Calu3 (cell line): ENCODE measurements around the gene JDP2. TPM values are rescaled to one million over a fixed set of nuclear protein-coding genes. Genes with fewer than 3 reads are reported as not detected.

Experiments
- BruUV-seq: library from RNA; stranded (reverse); fragments of 400-500 nt; replicated peaks from 2 replicates; lab custom pipeline; 2021; lab: Mats Ljungman, UMichigan
- CTCF ChIA-PET: fragments of 300-600 bp; sonication (Branson Sonifier 250); formaldehyde crosslinking; loops from one replicate; lab custom pipeline; 2022; ENCODE audit warnings: antibody characterized with exemption; lab: Charles Lee
- DNase-seq: peaks from one replicate; pipeline ENCODE4 v3.0.0; 2022
- H3K27ac Mint-ChIP-seq: one replicate; pipeline ENCODE4 v1.8.0; 2022; ENCODE audit warnings: mixed read lengths; ENCODE audit not compliant: unreplicated experiment
- H3K27me3 Mint-ChIP-seq: one replicate; pipeline ENCODE4 v1.8.0; 2022; ENCODE audit warnings: mixed read lengths; ENCODE audit not compliant: unreplicated experiment
- H3K36me3 Mint-ChIP-seq: one replicate; pipeline ENCODE4 v1.8.0; 2022; ENCODE audit warnings: mild to moderate bottlenecking, moderate library complexity, mixed read lengths; ENCODE audit not compliant: insufficient read depth, unreplicated experiment
- H3K4me1 Mint-ChIP-seq: one replicate; pipeline ENCODE4 v1.8.0; 2022; ENCODE audit warnings: mild to moderate bottlenecking, low read depth, mixed read lengths; ENCODE audit not compliant: unreplicated experiment
- H3K4me3 Mint-ChIP-seq: one replicate; pipeline ENCODE4 v1.8.0; 2022; ENCODE audit warnings: mild to moderate bottlenecking, low read depth, moderate library complexity, mixed read lengths; ENCODE audit not compliant: unreplicated experiment
- H3K9me3 Mint-ChIP-seq: one replicate; pipeline ENCODE4 v1.8.0; 2022; ENCODE audit warnings: low read depth, mixed read lengths; ENCODE audit not compliant: unreplicated experiment
- CTCF ChIP-seq: fragments of 200-600 bp; IDR thresholded peaks from one replicate; pipeline ENCODE4 v1.8.0; 2022; ENCODE audit warnings: antibody characterized with exemption; ENCODE audit not compliant: unreplicated experiment
- intact Hi-C: fragments of 100-400 bp; cut with micrococcal nuclease; formaldehyde crosslinking; loops from one replicate; pipeline ENCODE4 v1.10.0; 2022; ENCODE audit not compliant: unreplicated experiment
- total RNA-seq: library from RNA; stranded (reverse); gene quantifications from 2 replicates; pipeline ENCODE4 v1.2.3, GENCODE V29; 2022

Gene JDP2
- total RNA-seq, 1 experiment from 2014 or later: 24.1 TPM

DNA sequence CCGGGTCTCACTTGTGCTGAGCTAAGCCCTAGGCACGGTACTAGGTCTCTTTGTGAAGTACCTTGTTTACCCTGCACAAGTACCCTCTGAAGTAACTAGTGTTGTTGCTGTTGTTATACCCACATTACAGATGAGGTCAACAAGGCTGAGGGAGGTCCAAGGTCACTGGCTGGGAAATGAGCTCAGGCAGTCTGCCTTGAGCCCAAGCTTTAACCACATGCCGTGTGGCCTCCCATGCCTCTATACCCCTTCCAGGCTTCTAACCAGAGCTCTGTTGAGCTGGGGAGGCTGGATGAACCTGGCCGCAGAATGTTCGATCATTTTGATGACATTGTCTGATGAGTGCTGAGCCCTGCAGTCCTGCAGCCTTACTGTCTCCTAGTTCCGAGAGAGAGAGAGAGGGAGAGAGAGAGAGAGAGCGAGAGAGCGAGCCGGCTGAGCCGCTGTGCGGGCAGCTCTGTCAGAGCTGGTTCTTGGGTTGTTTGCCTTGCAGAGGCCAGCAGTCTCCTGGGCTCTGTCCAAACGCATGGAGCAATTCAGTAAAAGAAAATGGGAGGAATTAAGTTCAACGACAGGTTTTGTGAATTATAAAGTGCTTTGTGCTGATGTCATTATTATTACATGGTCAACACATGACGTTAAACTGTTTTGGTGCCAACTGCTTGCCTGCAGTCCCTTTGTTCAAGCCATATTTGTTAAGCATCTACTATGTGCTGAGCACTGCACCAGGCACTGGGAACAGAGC lies 13.1 kb downstream of the JDP2 start:
- H3K27me3 Mint-ChIP-seq: no peaks in the 10 kb centered on the region
- no TSS peak for BruUV-seq
- no peak for TF ChIP-seq CTCF
- H3K4me1 Mint-ChIP-seq: no peaks in the 10 kb centered on the region
- CTCF ChIA-PET: no interaction called here
- H3K4me3 Mint-ChIP-seq: no peak overlapping the region
- H3K36me3 Mint-ChIP-seq: peaks cover 4% of the 10 kb centered on the region
- no peak for DNase-seq
- H3K27ac Mint-ChIP-seq: no peak overlapping the region
- intact Hi-C loops: no loop called here
- no peaks in the 10 kb centered on the region for H3K9me3 Mint-ChIP-seq

DNA sequence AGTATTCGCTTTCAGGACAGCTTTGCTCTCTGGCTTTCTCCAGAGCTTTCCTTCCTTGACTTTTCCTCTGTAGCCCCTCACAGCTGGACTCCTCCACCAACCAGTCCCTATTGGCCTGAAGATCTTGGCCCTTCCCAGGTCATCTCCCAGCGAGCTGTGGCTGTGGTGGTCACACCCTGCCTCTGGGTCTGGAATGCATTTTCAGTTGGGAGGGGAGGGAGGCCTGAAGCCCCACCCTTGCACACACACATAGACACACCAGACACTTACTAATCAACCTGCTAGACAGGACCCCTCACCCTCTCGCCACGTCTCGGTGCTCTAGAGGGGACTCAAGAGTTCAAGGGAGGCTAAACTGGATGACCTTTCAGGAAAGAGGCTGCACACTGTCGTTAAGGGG lies 13.9 kb downstream of the JDP2 start:
- no peak for TF ChIP-seq CTCF
- intact Hi-C loops: no loop called here
- no peaks in the 10 kb centered on the region for H3K9me3 Mint-ChIP-seq
- H3K27me3 Mint-ChIP-seq: no peaks in the 10 kb centered on the region
- H3K36me3 Mint-ChIP-seq: peaks cover 4% of the 10 kb centered on the region
- no peak overlapping the region for H3K27ac Mint-ChIP-seq
- H3K4me1 Mint-ChIP-seq: no peaks in the 10 kb centered on the region
- DNase-seq: no peak
- no peak overlapping the region for H3K4me3 Mint-ChIP-seq
- CTCF ChIA-PET: no interaction called here
- BruUV-seq: no TSS peak

DNA sequence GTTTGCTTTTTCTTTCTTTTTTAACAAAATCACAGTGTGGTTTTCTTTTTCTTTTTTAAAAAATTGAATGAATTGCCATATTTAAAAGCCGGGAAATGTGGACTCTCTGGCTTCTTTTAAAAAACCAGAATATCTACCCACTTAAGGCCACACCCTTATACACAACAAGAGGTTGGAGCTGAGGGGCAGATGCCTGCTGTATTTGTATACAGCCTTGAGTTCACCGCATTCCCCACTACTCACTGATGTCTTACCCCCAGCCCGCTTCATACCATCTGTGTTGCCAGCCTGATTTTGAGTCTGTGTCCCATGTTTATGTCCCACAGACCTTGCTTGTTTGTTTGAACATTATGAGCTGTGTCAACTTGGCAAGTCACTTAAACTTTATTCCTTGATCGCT lies 14.3 kb downstream of the JDP2 start:
- TF ChIP-seq CTCF: no peak
- no TSS peak for BruUV-seq
- intact Hi-C loops: no loop called here
- Mint-ChIP-seq H3K36me3 (peaks cover 4% of the 10 kb centered on the region), H3K4me1 (no peaks in the 10 kb centered on the region), H3K9me3 (no peaks in the 10 kb centered on the region), H3K4me3 (no peak overlapping the region), H3K27ac (no peak overlapping the region), H3K27me3 (no peaks in the 10 kb centered on the region)
- no peak for DNase-seq
- CTCF ChIA-PET: interaction anchor here (0.6 kb wide), 1 partner anchor 655 kb away, joined by 3 read pairs; no protein-coding TSS in a partner anchor

DNA sequence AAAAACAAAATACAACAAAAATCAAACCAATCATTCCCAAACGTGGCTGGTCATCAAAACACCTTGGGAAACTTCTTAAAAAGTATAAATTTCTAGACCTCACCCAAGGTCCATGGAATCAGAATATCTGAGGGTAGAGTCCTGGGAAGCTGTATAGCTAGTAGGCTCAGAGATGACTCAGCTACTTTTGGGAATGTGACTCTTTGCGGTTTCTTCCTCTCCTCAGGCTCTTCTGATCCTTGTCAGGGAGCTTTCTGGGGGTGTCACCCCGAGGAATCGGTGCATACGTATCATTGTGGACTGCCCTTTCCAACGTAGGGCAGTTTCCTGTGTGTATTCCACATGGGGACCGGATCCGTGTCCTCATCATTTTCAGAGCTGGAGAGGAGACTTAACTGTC lies 14.8 kb downstream of the JDP2 start:
- intact Hi-C loops: no loop called here
- H3K4me3 Mint-ChIP-seq: no peak overlapping the region
- H3K9me3 Mint-ChIP-seq: no peaks in the 10 kb centered on the region
- peaks cover 4% of the 10 kb centered on the region for H3K36me3 Mint-ChIP-seq
- DNase-seq: no peak
- no peaks in the 10 kb centered on the region for H3K27me3 Mint-ChIP-seq
- H3K27ac Mint-ChIP-seq: no peak overlapping the region
- no peaks in the 10 kb centered on the region for H3K4me1 Mint-ChIP-seq
- no TSS peak for BruUV-seq
- TF ChIP-seq CTCF: no peak
- CTCF ChIA-PET: interaction anchor here (0.6 kb wide), 1 partner anchor 655 kb away, joined by 3 read pairs; no protein-coding TSS in a partner anchor
